GM03348 (cell line): Measurements from ENCODE around the gene DIP2A.

Experiments
- DNase-seq: peaks from one replicate; pipeline ENCODE4 v3.0.0; 2012; ENCODE audit warnings: low spot score

The DIP2A gene

GRCh38 chr21:46537026-46537425, 78.3 kb downstream of the DIP2A start:
- no peak for DNase-seq

GRCh38 chr21:46538262-46538661, 79.6 kb downstream of the DIP2A start:
- no peak for DNase-seq

GRCh38 chr21:46538851-46539666, 80.4 kb downstream of the DIP2A start:
- DNase-seq: no peak

GRCh38 chr21:46540087-46540710, 81.5 kb downstream of the DIP2A start:
- DNase-seq: no peak

- no peak for DNase-seq
Observed at GRCh38 chr21:46542588-46543124, 84.0 kb downstream of the DIP2A start.

- no peak for DNase-seq
Observed at GRCh38 chr21:46543306-46543705, 84.6 kb downstream of the DIP2A start.

GRCh38 chr21:46544003-46544402, 85.3 kb downstream of the DIP2A start:
- no peak for DNase-seq

GRCh38 chr21:46544824-46545223, 86.1 kb downstream of the DIP2A start:
- DNase-seq: no peak

- DNase-seq: no peak
Observed at GRCh38 chr21:46545363-46545762, 86.7 kb downstream of the DIP2A start.

- no peak for DNase-seq
Observed at GRCh38 chr21:46545911-46546310, 87.2 kb downstream of the DIP2A start.

- no peak for DNase-seq
Observed at GRCh38 chr21:46546799-46547198, 88.1 kb downstream of the DIP2A start.

GRCh38 chr21:46549650-46550049, 91.0 kb downstream of the DIP2A start:
- DNase-seq: no peak

- no peak for DNase-seq
Observed at GRCh38 chr21:46550116-46550941, 91.6 kb downstream of the DIP2A start.

- no peak for DNase-seq
Observed at GRCh38 chr21:46551636-46552241, 93.0 kb downstream of the DIP2A start.

GRCh38 chr21:46552274-46552673, 93.6 kb downstream of the DIP2A start:
- no peak for DNase-seq

- DNase-seq: no peak
Observed at GRCh38 chr21:46552865-46553379, 94.2 kb downstream of the DIP2A start.

- DNase-seq: no peak
Observed at GRCh38 chr21:46553993-46554392, 95.3 kb downstream of the DIP2A start.

- no peak for DNase-seq
Observed at GRCh38 chr21:46554431-46555224, 95.9 kb downstream of the DIP2A start.

- no peak for DNase-seq
Observed at GRCh38 chr21:46555225-46555617, 96.5 kb downstream of the DIP2A start.

- DNase-seq: no peak
Observed at GRCh38 chr21:46555678-46556077, 97.0 kb downstream of the DIP2A start.

- no peak for DNase-seq
Observed at GRCh38 chr21:46556802-46557201, 98.1 kb downstream of the DIP2A start.
